ENCODE measurements around the gene CDKL5. TPM values are rescaled to one million over a fixed set of nuclear protein-coding genes. Genes with fewer than 3 reads are reported as not detected.

Gene CDKL5
- total RNA-seq (10 to 100 TPM in 1 of 5 donors, 1 to 10 TPM in 3, under 1 TPM in 1; under 0.01 to 21.4 (median 7.7) TPM), polyA plus RNA-seq (1 to 10 TPM in 1 of 3 donors, under 1 TPM in 2; 0.61 to 1.2 (median 0.65) TPM)
- long read RNA-seq, donor 1 = 0 reads
- long read RNA-seq, donor 2 = 0 reads
- long read RNA-seq, donor 3 = 0 reads
- long read RNA-seq, donor 4 = 0 reads
- long read RNA-seq, donor 5 = 0 reads
- long read RNA-seq, donor 6 = 0 reads
- long read RNA-seq, donor 7 = 0 reads
- long read RNA-seq, donor 8 = 0 reads
- long read RNA-seq, donor 9 = 0 reads
- long read RNA-seq, donor 10 = 0 reads

- peak in 2 of 4 donors; percentile 31 to 40 for TF ChIP-seq POLR2A (IDR thresholded peaks at IDR 0.05)
- TF ChIP-seq CTCF (IDR thresholded peaks at IDR 0.05) = peak in 1 of 7 experiments; percentile 8
- TF ChIP-seq EP300 (IDR thresholded peaks at IDR 0.05) = no peak
- TF ChIP-seq POLR2AphosphoS5 (IDR thresholded peaks at IDR 0.05) = peak; percentile 11 to 72 (median 39)
- 0 to 19% (median 7%) methylated on average over 50 to 76 of the region's 79 CpGs; no CpG with 5 or more reads in 1 of the 5 donors for WGBS, 5 donors
- peak; percentile 97 to 99 for DNase-seq
Observed at GRCh38 chrX:18425199-18426003, at the start of gene CDKL5. CDKL5 (plus strand) TSS chrX:18425608; CDS start chrX:18507097, 81,489 bp downstream.

GRCh38 chrX:18377796-18378195 lies 47.6 kb upstream of the CDKL5 start:
- peak; percentile 27 to 53 for DNase-seq
- no peaks in the 10 kb centered on the region for H3K4me1 ChIP-seq
- H3K27ac ChIP-seq = no peak overlapping the region
- peaks cover 0 to 7% (median 0%) of the 10 kb centered on the region in 4 donors for H3K9me3 ChIP-seq
- no peak overlapping the region for H3K4me3 ChIP-seq
- 10 to 38% (median 13%) methylated on average over 5 to 6 of the region's 6 CpGs for WGBS, 5 donors
- no peaks in the 10 kb centered on the region for H3K27me3 ChIP-seq
- intact Hi-C loops (cut with DNase I; ENCODE audit: low total_unique reads) = no loop called here
- TF ChIP-seq CTCF (IDR thresholded peaks at IDR 0.05) = peak in 3 of 7 experiments; percentile 14 to 19 (median 17)
- TF ChIP-seq POLR2AphosphoS5 (IDR thresholded peaks at IDR 0.05) = no peak
- no peaks in the 10 kb centered on the region for H3K36me3 ChIP-seq

More at GRCh38 chrX:18425199-18426003, at the start of gene CDKL5:
- Histone ChIP-seq H3K9me3 (no peaks in the 10 kb centered on the region), H3K4me1 (peaks cover 0 to 21% (median 9%) of the 10 kb centered on the region in 4 donors), H3K27ac (peak within 1 kb of the TSS; percentile 80 to 89 (median 86)), H3K36me3 (no peaks in the 10 kb centered on the region), H3K4me3 (peak within 1 kb of the TSS; percentile 63 to 74 (median 66)), H3K27me3 (peaks cover 0 to 6% (median 0%) of the 10 kb centered on the region in 3 donors)
- intact Hi-C loops (cut with DNase I; ENCODE audit: low total_unique reads) = no loop called here

GRCh38 chrX:18389966-18390365 lies 35.4 kb upstream of the CDKL5 start:
- Histone ChIP-seq H3K4me1 (no peaks in the 10 kb centered on the region), H3K36me3 (no peaks in the 10 kb centered on the region), H3K27me3 (no peaks in the 10 kb centered on the region), H3K9me3 (no peaks in the 10 kb centered on the region), H3K27ac (no peak overlapping the region), H3K4me3 (no peak overlapping the region)
- intact Hi-C loops (cut with DNase I; ENCODE audit: low total_unique reads) = no loop called here
- no peak for DNase-seq
- WGBS, 5 donors = 56 to 65% (median 63%) methylated on average over 3 of the region's 3 CpGs
- no peak for TF ChIP-seq POLR2A (IDR thresholded peaks at IDR 0.05)
- no peak for TF ChIP-seq POLR2AphosphoS5 (IDR thresholded peaks at IDR 0.05)
- TF ChIP-seq EP300 (IDR thresholded peaks at IDR 0.05) = no peak
- TF ChIP-seq CTCF (IDR thresholded peaks at IDR 0.05) = no peak

- intact Hi-C loops (cut with DNase I; ENCODE audit: low total_unique reads) = no loop called here
- 18 to 25% (median 23%) methylated on average over 9 of the region's 9 CpGs for WGBS, 5 donors
- no peaks in the 10 kb centered on the region for H3K9me3 ChIP-seq
- no peak overlapping the region for H3K27ac ChIP-seq
- no peaks in the 10 kb centered on the region for H3K36me3 ChIP-seq
- TF ChIP-seq CTCF (IDR thresholded peaks at IDR 0.05) (peak in 5 of 7 experiments; percentile 14 to 86 (median 62)), POLR2A (IDR thresholded peaks at IDR 0.05) (no peak)
- H3K4me3 ChIP-seq = no peak overlapping the region
- peak; percentile 80 to 83 for DNase-seq
- H3K4me1 ChIP-seq = no peaks in the 10 kb centered on the region
- H3K27me3 ChIP-seq = no peaks in the 10 kb centered on the region
Observed at GRCh38 chrX:18390941-18391538, 34.4 kb upstream of the CDKL5 start.
